Vagina (tissue), 2 donors: ENCODE data around the gene TRIO.

Experiments
- CTCF ChIP-seq, 3 experiments: fragments of 450-650 bp in 2 of 3; fragments of 200-600 bp in 1 of 3; sonication (generic) in 1 of 3; IDR thresholded peaks; one replicate each; pipeline ENCODE4 v1.5.1; 2017 to 2019; ENCODE audit warnings: antibody characterized with exemption in 3 of 3, mild to moderate bottlenecking in 2 of 3, moderate library complexity in 2 of 3
- POLR2A ChIP-seq, 2 donors: fragments of 450-650 bp; IDR thresholded peaks; one replicate each; pipeline ENCODE4 v1.6.1; 2017; ENCODE audit warnings: antibody characterized with exemption in 2 of 2, mild to moderate bottlenecking in 2 of 2, moderate library complexity in 2 of 2

GRCh38 chr5:14452685-14453454 lies 309.7 kb downstream of the TRIO start:
- no peak for TF ChIP-seq POLR2A (IDR thresholded peaks at IDR 0.05)
- no peak for TF ChIP-seq CTCF (IDR thresholded peaks at IDR 0.05)
